Measurements from ENCODE around the gene CD164L2. TPM values are rescaled to one million over a fixed set of nuclear protein-coding genes. Genes with fewer than 3 reads are reported as not detected.

The CD164L2 gene
- total RNA-seq, 1 donor from 2014 or later = not detected

DNA sequence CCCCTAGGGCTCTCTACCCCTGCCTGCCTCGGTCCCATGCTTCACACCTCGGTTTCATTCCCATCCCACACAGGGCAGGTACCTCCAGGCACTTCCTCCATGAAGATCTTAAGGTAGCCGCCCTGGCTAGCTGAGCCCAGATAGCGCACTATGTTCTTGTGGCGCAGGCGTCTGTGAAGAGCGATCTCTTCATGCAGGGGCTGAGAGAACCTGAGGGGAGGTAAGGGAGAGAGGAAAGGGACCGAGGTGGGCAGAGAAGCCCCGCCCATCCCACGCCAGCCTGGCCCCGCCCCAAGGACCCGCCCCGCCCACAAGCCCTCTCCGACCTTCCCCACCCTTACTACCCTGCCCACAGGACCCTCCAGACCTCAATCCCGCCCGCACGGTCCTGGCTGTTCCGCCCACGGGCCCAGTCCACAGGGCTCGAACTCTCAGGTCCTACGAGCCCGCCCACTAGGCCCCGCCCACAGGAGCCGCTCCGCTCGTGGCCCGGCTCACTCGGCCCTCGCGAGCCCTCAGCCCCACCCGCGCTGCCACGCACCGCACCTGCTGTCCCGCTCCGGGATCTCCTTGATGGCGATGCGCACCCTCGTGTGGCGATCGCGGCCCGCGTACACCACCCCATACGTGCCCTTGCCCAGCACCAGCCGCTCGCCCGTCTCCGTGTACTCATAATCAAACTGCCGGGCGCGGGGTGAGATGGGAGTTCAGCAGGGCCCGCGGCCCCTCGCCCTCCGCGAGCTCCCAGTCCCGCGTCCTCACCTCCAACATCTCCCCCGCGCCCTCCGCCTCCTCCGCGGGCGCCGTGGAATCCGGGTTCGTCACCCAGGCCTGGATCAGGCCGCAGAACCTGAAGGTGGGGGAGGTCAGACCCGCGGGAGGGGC is 22.7 kb downstream of the CD164L2 start:
- H3K9me3 ChIP-seq (ENCODE audit: insufficient read depth, low read depth, low read length) = no peaks in the 10 kb centered on the region
- no peaks in the 10 kb centered on the region for H4K20me1 ChIP-seq (ENCODE audit: insufficient read depth, low read length)
- Mint-ChIP-seq H3K27me3 (ENCODE audit: low read depth, unreplicated experiment) (peaks cover 33% of the 10 kb centered on the region), H3K4me3 (ENCODE audit: unreplicated experiment) (no peak overlapping the region), H3K4me1 (ENCODE audit: low read depth, unreplicated experiment) (peaks cover 2% of the 10 kb centered on the region), H3K27ac (ENCODE audit: unreplicated experiment) (no peak overlapping the region), H3K9me3 (ENCODE audit: unreplicated experiment) (no peaks in the 10 kb centered on the region), H3K36me3 (ENCODE audit: low read depth, unreplicated experiment) (peaks cover 37% of the 10 kb centered on the region)
- no peaks in the 10 kb centered on the region for H3K79me2 ChIP-seq (ENCODE audit: insufficient read depth, low read length)
- TF ChIP-seq EZH2 (IDR thresholded peaks at IDR 0.05; ENCODE audit: insufficient read depth, low read length) = no peak
- TF ChIP-seq, protein P1, sequence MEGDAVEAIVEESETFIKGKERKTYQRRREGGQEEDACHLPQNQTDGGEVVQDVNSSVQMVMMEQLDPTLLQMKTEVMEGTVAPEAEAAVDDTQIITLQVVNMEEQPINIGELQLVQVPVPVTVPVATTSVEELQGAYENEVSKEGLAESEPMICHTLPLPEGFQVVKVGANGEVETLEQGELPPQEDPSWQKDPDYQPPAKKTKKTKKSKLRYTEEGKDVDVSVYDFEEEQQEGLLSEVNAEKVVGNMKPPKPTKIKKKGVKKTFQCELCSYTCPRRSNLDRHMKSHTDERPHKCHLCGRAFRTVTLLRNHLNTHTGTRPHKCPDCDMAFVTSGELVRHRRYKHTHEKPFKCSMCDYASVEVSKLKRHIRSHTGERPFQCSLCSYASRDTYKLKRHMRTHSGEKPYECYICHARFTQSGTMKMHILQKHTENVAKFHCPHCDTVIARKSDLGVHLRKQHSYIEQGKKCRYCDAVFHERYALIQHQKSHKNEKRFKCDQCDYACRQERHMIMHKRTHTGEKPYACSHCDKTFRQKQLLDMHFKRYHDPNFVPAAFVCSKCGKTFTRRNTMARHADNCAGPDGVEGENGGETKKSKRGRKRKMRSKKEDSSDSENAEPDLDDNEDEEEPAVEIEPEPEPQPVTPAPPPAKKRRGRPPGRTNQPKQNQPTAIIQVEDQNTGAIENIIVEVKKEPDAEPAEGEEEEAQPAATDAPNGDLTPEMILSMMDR (IDR thresholded peaks at IDR 0.05; ENCODE audit: insufficient read depth, low read depth, low read length) = no peak
- no peak overlapping the region for H3K4me3 ChIP-seq (ENCODE audit: insufficient read depth, low read depth, low read length)
- H3K4me1 ChIP-seq (ENCODE audit: insufficient read depth, low read length) = peaks cover 7% of the 10 kb centered on the region
- no peak overlapping the region for H3K9ac ChIP-seq (ENCODE audit: low read length)
- peak overlapping the region; percentile 60 for H2AFZ ChIP-seq (ENCODE audit: low read depth, low read length)
- H3K27ac ChIP-seq (ENCODE audit: low read depth, low read length) = no peak overlapping the region
- peaks cover 3% of the 10 kb centered on the region for H3K36me3 ChIP-seq (ENCODE audit: insufficient read depth, low read length)
- H3K4me2 ChIP-seq (ENCODE audit: low read length) = peak overlapping the region; percentile 71
- FAIRE-seq (no peak), DNase-seq (ENCODE audit: low read depth) (no peak)
- H3K27me3 ChIP-seq (ENCODE audit: insufficient read depth, low read length) = no peaks in the 10 kb centered on the region

DNA sequence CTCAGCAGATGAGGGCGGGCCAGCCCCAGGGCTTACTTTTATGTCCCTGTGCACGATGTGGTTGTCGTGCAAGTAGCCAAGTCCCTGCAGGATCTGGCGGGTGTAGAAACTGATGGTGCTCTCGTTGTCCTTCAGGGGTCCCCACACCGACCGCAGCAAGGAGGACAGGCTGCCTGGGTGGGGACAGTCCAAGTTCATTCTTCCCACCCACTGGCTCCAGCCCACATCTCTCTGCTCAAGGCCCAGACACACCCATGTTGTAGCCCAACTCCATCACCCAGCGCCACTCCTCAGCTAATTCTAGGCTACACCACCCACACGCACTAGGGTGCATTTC is 23.3 kb downstream of the CD164L2 start:
- Histone ChIP-seq H3K27ac (ENCODE audit: low read depth, low read length) (no peak overlapping the region), H4K20me1 (ENCODE audit: insufficient read depth, low read length) (no peaks in the 10 kb centered on the region), H3K4me2 (ENCODE audit: low read length) (peak overlapping the region; percentile 71), H3K79me2 (ENCODE audit: insufficient read depth, low read length) (no peaks in the 10 kb centered on the region), H3K4me1 (ENCODE audit: insufficient read depth, low read length) (peaks cover under 1% of the 10 kb centered on the region), H3K4me3 (ENCODE audit: insufficient read depth, low read depth, low read length) (no peak overlapping the region), H3K9me3 (ENCODE audit: insufficient read depth, low read depth, low read length) (no peaks in the 10 kb centered on the region), H3K27me3 (ENCODE audit: insufficient read depth, low read length) (no peaks in the 10 kb centered on the region), H3K9ac (ENCODE audit: low read length) (no peak overlapping the region), H2AFZ (ENCODE audit: low read depth, low read length) (no peak overlapping the region), H3K36me3 (ENCODE audit: insufficient read depth, low read length) (peaks cover 3% of the 10 kb centered on the region)
- Mint-ChIP-seq H3K4me3 (ENCODE audit: unreplicated experiment) (peak overlapping the region; percentile 50), H3K36me3 (ENCODE audit: low read depth, unreplicated experiment) (peaks cover 37% of the 10 kb centered on the region), H3K9me3 (ENCODE audit: unreplicated experiment) (no peaks in the 10 kb centered on the region), H3K27me3 (ENCODE audit: low read depth, unreplicated experiment) (peaks cover 33% of the 10 kb centered on the region), H3K4me1 (ENCODE audit: low read depth, unreplicated experiment) (no peaks in the 10 kb centered on the region), H3K27ac (ENCODE audit: unreplicated experiment) (no peak overlapping the region)
- no peak for FAIRE-seq
- no peak for TF ChIP-seq EZH2 (IDR thresholded peaks at IDR 0.05; ENCODE audit: insufficient read depth, low read length)
- TF ChIP-seq, protein P1 (IDR thresholded peaks at IDR 0.05; ENCODE audit: insufficient read depth, low read depth, low read length) = no peak
- DNase-seq (ENCODE audit: low read depth) = no peak

DNA sequence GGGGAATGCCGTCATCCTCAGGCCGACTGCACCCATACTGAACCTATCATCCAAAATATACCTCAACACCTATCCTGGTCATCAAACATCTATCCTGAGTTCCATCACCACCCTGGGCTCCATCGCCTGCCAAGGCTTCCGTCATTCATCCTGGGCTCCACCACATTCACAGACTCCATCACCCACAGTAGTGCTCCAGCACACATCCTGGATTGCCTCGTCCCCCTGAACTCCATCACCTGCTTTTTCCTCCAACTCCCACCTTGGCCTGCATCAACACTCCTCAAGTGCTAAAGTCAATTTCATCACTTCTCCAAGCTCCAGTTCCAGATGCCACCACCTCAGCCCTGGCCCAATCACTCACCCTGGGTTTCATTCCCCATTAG is 24.2 kb downstream of the CD164L2 start:
- H3K4me1 Mint-ChIP-seq (ENCODE audit: low read depth, unreplicated experiment) = no peaks in the 10 kb centered on the region
- Histone ChIP-seq H3K9ac (ENCODE audit: low read length) (no peak overlapping the region), H4K20me1 (ENCODE audit: insufficient read depth, low read length) (no peaks in the 10 kb centered on the region), H3K4me3 (ENCODE audit: insufficient read depth, low read depth, low read length) (no peak overlapping the region), H3K9me3 (ENCODE audit: insufficient read depth, low read depth, low read length) (no peaks in the 10 kb centered on the region), H3K4me2 (ENCODE audit: low read length) (no peak overlapping the region), H3K27ac (ENCODE audit: low read depth, low read length) (no peak overlapping the region), H3K27me3 (ENCODE audit: insufficient read depth, low read length) (no peaks in the 10 kb centered on the region), H3K79me2 (ENCODE audit: insufficient read depth, low read length) (no peaks in the 10 kb centered on the region), H2AFZ (ENCODE audit: low read depth, low read length) (no peak overlapping the region), H3K4me1 (ENCODE audit: insufficient read depth, low read length) (no peaks in the 10 kb centered on the region), H3K36me3 (ENCODE audit: insufficient read depth, low read length) (peaks cover 3% of the 10 kb centered on the region)
- no peak for TF ChIP-seq EZH2 (IDR thresholded peaks at IDR 0.05; ENCODE audit: insufficient read depth, low read length)
- TF ChIP-seq, protein P1 (IDR thresholded peaks at IDR 0.05; ENCODE audit: insufficient read depth, low read depth, low read length) = no peak
- DNase-seq (ENCODE audit: low read depth) (no peak), FAIRE-seq (no peak)
- peaks cover 37% of the 10 kb centered on the region for H3K36me3 Mint-ChIP-seq (ENCODE audit: low read depth, unreplicated experiment)
- no peaks in the 10 kb centered on the region for H3K9me3 Mint-ChIP-seq (ENCODE audit: unreplicated experiment)
- peaks cover 33% of the 10 kb centered on the region for H3K27me3 Mint-ChIP-seq (ENCODE audit: low read depth, unreplicated experiment)
- no peak overlapping the region for H3K27ac Mint-ChIP-seq (ENCODE audit: unreplicated experiment)
- H3K4me3 Mint-ChIP-seq (ENCODE audit: unreplicated experiment) = no peak overlapping the region

Measured in astrocyte (in vitro differentiated cells and primary cell).